NCI-H1105 treated with DMSO at 0.1 percent for 48 hours (cell line): ENCODE data around the gene MRNIP.

Source experiments
- DNase-seq: peaks from one replicate; lab custom pipeline; 2025; lab: John Stamatoyannopoulos, UW

Gene MRNIP

GRCh38 chr5:179803651-179804554, 54.7 kb downstream of the MRNIP start:
- DNase-seq = no peak

GRCh38 chr5:179802950-179803562, 55.6 kb downstream of the MRNIP start:
- DNase-seq = peak; percentile 85

- no peak for DNase-seq
Observed at GRCh38 chr5:179802207-179802883, 56.3 kb downstream of the MRNIP start.

- DNase-seq = no peak
Observed at GRCh38 chr5:179801304-179802206, 57.1 kb downstream of the MRNIP start.

- no peak for DNase-seq
Observed at GRCh38 chr5:179800696-179801201, 57.9 kb downstream of the MRNIP start.

GRCh38 chr5:179800071-179800695, 58.4 kb downstream of the MRNIP start:
- DNase-seq = no peak

GRCh38 chr5:179799644-179799973, 59.0 kb downstream of the MRNIP start:
- DNase-seq = no peak

- no peak for DNase-seq
Observed at GRCh38 chr5:179798771-179799643, 59.6 kb downstream of the MRNIP start.

GRCh38 chr5:179798144-179798770, 60.4 kb downstream of the MRNIP start:
- no peak for DNase-seq

- no peak for DNase-seq
Observed at GRCh38 chr5:179797741-179798140, 60.9 kb downstream of the MRNIP start.

GRCh38 chr5:179796877-179797608, 61.6 kb downstream of the MRNIP start:
- no peak for DNase-seq

- peak; percentile 64 for DNase-seq
Observed at GRCh38 chr5:179795863-179796833, 62.5 kb downstream of the MRNIP start.

- DNase-seq = peak; percentile 57
Observed at GRCh38 chr5:179795049-179795862, 63.4 kb downstream of the MRNIP start.

- no peak for DNase-seq
Observed at GRCh38 chr5:179794575-179794974, 64.0 kb downstream of the MRNIP start.

- DNase-seq = no peak
Observed at GRCh38 chr5:179794171-179794570, 64.4 kb downstream of the MRNIP start.

- DNase-seq = no peak
Observed at GRCh38 chr5:179793468-179794139, 65.0 kb downstream of the MRNIP start, which contains the start of gene LTC4S. LTC4S (plus strand) TSS chr5:179793986; CDS start chr5:179794081, 95 bp downstream.
